HG02588 (cell line): ENCODE measurements around the gene PDGFA.

Source experiments
- ATAC-seq: cut with Tn5 transposase; IDR thresholded peaks from one replicate; pipeline ENCODE4 v1.9.1; 2021; ENCODE audit warnings: mild to moderate bottlenecking, moderate library complexity; ENCODE audit not compliant: unreplicated experiment

Gene PDGFA

DNA sequence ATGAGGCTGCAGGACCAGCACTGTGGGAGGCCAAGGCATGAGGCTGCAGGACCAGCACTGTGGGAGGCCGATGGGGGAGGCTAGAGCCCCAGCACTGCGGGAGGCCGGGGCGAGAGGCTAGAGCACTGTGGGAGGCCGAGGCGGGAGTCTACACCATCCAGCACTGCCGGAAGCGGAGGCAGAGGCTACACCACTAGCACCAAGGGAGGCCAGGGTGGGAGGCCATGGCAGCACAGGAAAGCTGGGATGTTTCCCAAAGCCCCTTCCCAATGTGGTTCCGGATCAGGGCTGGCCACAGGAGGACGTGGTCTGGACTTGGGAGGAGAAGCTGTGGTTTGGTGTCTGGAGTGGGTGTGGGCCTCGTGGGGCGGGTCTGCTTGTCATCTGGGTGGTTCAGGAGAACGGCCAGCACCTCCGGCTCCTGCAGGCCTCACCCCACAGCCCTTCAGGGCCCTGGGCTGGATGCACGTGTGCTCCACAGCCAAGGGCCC lies 43.6 kb downstream of the PDGFA start:
- ATAC-seq: no peak

DNA sequence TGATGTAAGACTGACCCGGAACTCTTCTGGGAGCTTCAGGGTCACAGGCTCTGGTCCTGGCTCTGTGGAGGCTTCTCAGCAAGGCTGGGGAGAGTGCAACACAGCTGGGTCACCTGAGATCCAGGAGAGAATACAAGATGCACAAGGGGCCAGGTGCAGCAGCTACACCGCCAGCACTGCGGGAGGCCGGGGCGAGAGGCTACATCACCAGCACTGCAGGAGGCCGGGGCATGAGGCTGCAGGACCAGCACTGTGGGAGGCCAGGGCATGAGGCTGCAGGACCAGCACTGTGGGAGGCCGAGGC lies 44.3 kb downstream of the PDGFA start:
- ATAC-seq: no peak

DNA sequence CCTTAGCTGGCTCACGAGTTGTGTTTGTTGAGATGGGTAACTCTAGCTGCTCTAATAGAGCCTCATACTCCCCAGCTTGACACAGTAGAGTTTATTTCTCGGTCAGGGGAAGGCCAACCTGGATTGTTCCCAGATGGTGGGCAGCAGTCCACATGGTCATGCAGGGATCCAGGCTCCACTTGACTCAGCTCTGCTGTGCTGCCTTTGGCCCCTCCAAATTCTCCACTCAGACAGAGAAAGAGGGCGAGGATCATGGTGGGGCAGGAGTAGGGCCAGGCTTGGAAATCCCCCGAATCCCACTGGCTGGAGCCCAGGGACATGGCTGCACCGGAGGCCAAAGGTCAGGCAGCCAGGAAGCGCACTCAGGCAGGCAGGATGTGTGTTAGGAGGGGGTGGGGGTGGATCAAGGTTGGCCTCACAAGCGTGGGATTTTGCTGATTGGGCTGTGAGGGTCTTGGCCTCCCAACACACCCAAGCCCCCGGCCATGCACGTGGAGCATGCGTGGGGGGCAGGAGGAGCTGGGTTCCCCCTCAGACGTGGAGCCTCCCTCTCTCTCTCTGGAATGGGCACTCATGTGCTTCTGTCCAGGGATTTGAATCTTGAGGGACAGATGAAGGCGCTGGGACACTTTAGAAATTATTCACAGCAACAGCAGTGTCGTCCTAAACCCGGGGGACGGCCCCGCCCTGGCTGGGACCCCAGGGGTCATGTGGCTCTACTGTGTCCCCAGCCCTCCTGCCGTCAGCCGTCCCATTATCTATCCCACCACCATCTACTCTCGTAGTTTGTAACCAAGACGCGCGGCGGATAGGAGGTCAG lies 44.8 kb downstream of the PDGFA start:
- no peak for ATAC-seq

DNA sequence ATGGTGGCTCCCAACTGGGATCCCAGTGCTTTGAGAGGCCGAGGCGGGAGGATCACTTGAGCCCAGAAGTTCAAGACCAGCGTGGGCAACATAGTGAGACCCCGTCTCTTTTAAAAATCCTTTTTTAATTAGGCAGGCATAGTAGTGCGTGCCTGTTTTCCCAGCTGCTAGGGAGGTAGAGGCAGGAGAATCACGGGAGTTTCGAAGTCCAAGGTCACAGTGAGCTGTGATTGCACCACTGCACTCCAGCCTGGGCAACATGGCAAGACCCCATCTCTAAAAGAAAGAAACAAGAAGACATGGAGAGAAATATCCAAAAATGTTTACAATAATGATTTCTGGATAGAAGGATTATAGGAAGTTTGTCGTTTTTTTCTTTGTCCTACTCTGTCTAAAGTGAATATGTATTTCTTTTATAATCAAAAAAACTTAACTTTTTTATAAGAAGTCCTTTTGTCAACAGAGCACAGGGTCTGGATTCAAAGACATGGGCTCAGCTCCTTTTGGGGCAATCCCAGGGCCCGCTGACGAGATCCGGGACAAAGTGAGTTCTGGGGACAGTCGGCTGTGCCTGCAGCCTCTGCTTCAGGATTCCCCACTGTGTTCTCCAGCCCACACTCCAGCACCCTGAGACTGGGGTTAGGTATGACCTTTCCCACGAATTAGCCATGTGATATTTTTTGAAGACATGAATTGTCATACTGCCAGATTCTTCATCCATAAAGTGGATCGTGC lies 45.6 kb downstream of the PDGFA start:
- no peak for ATAC-seq

DNA sequence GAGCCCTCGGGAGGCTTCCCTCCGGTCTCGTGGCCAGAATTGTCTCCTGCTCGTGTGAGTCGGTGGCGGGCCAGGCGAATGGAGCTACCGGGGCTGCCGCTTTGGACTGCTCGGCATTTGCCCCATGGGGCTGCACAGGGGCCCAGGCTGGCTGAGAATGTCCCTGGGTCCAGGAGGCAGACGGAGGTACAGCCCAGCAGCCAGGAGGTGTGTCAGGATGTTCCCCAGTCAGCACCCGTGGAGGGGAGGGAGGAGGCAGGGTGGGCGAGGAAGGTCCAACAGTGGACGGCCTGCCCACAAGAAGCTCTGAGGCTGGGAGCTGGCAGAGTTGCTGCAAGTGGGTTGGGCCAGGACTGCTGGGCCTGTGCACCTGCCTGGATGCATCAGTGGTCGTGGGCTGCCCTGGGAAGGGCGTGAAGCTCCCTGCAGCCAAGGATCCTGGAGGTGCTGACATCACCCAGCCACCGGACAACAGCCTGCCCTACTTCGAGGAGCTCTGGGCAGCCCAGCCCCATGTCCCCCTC lies 46.4 kb downstream of the PDGFA start:
- ATAC-seq: no peak

DNA sequence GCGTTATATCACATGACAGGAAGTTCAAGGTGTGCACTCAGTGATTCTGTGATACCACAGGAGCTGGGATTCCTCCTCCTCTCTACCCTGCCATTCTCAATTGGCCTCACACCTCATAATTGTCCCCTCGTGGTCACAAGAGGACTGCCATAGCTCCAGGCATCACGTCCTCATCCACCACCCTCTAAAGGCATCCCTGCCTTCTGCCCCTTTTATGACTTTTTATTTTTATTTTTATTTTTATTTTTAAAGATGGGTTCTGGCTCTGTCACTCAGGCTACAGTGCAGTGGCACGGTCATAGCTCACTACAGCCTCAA lies 47.0 kb downstream of the PDGFA start:
- ATAC-seq: no peak

DNA sequence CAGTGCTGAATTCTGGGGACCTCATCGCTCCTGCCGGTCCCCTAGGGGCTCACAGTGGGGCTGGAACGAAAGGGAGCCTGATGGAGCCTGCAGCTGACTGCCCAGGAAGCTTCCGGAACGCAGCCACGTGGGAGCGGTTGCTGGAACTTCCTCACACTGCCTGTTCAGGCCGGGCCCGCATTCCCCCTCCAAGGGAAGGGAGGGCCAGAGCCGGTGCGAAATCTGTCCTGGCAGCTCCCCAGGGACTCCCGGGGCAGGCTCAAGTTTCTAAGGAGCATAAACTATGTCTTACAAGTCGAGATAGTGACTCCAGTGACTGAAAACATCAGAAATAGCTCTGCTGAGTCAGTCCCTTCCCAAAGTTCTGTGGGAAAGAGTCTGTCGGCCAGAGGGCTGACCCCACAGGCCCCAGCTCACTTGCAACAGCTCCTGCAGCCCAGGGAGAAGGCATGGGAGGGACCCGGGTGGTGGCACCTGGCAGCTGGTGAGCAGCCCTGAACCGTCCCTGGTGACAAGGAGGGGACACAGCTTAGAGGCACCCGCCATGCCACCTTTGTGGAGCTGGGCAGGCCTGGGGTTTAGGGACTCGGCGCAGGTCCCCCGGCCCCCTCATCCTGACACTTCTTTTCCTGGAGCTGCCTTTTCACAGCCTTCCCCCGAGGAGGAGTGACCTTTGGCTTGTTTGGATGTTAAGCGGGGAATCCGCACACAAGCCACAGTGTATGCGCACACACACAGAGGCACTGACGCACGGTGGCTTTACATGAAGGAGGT lies 47.6 kb downstream of the PDGFA start:
- ATAC-seq: no peak

DNA sequence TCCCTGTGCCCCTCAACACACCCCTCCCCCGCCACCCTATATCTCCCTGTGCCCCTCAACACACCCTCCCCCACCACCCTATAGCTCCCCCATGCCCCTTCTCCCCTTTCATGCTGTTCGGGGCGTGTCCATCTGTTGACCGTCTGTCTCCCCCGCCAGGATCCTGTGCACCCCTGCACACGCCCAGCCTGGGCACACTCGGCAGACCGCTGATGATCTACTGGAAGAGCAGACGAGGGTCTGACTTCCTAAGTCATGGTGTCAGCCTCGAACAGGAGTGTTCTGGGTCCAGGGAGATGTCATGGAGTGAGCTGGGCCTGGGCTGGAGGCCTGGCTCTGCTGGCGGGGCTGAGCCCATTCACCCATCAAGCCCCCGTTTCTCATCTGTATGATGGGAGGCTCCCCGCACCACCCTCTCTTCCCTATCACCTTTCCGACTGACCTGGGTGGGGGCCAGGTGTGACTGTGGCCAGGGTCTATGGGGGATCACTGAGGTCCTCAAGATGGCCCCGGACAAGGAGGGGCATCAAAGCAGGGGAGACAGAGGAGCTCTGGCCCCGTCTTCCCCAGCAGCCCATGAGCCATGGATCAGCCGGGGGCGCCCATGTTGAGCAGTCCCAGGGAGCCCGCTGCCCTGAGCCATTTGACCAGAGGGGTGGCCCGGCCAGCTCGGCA lies 48.3 kb downstream of the PDGFA start:
- no peak for ATAC-seq

DNA sequence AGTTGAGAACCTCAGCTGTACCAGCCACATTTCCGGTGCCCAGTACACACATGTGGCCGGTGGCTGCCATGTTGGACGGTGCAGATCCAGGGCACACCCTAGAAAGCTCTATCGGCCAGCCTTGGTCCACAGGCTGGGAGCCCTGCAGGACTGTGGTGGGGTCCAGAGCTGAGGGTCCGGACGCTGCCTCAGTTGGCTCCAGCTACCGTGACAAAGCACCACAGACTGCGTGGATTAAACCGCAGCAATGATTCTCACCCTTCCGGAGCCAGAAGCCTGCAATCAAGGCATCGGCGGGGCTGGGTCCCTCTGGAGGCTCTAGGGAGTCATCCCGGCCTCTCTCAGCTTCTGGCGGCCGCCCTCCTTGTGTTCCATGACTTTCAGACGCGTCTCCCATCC lies 50.1 kb downstream of the PDGFA start:
- ATAC-seq: no peak

DNA sequence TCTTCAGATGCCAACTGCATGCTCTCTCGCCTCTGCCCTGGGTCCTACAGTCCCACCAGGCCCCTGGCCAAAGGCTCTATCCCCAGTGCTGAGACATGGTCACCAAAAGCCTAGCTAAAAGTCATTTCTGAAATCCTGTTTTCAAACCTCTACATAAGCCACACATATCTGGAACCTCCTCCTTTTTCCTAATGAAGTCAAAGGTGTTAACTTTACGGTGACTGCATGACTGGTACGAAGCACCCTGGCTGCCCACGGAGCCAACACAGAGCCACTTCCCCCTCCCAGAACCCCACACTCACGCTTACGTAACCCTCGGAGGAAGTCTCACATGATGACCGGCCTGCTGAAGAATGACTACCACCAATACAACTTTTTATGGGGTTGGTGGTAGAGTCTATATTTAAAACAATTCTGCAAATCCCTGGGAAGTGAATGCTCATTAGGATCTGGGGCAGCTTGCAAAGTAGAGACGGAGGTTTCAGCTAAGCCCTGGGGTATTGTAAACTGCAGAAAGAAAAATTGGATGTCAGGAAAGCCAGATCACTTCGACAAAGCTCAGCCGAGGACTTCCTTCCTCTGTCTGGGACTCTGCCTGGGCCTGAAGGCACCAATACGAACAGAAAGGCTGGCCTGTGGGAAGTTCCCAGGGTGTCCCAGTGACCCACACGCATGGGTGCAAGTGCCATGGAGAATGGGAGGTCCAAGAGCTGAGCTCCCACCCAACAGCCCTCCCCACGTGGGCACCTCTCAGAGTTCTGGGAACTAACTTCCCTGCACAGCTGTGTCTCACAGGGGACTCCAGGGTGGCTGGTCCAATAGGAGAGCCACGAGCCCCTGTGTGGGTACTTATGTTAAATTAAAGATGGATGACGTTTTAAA lies 50.7 kb downstream of the PDGFA start:
- no peak for ATAC-seq

DNA sequence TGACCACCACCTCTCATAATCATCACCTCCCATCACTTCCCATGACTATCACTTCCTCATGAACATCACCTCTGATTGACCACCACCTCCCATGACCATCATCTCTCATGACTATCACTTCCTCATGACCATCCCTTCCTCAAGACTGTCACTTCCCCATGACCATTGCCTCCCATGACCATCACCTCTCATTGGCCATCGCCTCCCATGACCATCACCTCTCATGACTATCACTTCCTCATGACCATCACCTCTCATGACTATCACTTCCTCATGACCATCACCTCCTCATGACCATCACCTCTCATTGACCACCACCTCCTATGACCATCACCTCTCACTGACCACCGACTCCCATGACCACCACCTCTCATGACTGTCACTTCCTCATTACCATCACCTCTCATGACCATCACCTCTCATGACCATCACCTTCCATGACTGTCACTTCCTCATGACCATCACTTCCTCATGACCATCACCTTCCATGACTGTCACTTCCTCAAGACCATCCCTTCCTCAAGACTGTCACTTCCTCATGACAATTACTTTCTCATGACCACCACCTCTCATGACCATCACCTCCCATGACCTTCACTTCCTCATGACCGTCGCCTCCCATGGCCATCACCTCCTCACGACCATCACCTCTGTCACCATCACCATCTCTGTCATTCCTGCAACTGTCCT lies 51.6 kb downstream of the PDGFA start:
- ATAC-seq: no peak

DNA sequence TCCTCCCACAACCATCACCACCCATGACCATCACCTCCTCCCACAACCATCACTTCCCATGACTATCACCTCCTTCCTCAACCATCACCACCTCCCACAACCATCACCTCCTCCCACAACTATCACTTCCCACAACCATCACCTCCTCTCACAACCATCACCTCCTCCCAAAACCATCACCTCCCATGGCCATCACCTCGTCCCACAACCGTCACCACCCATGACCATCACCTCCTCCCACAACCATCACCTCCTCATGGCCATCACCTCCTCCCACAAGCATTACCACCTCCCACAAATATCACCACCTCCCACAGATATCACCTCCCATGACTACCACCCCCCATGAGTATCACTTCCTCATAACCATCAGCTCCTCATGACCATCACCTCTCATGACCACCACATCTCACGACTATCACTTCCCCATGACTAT lies 52.2 kb downstream of the PDGFA start:
- ATAC-seq: no peak

DNA sequence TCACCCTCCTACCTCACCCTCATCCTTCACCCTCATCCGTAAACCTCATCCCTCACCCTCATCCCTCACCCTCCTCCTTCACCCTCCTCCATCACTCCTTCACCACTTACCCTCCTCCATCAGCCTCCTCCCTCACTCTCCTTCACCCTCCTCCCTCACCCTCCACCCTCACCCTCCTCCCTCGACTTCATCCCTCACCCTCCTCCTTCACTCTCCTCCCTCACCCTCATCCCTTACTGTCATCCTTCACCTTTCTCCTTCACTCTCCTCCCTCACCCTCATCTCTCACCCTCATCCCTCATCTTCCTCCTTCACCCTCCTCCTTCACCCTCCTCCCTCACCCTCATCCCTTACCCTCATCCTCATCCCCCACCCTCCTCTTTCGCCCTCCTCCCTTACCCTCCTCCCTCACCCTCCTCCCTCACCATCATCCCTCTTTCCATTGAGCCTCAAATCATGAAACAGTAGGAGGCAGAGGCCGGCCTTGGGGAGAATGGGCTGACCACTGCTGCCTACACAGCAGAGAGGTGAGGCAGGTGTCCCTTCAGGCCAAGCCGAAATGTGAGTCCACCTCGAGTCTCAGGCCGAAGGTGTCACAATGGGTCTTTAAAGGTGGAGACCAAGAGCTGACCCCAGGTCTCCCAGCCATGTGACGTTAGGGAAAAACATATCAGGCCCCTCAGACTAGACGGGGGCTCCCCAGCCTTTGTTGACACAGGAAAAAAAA lies 53.0 kb downstream of the PDGFA start:
- ATAC-seq: no peak

DNA sequence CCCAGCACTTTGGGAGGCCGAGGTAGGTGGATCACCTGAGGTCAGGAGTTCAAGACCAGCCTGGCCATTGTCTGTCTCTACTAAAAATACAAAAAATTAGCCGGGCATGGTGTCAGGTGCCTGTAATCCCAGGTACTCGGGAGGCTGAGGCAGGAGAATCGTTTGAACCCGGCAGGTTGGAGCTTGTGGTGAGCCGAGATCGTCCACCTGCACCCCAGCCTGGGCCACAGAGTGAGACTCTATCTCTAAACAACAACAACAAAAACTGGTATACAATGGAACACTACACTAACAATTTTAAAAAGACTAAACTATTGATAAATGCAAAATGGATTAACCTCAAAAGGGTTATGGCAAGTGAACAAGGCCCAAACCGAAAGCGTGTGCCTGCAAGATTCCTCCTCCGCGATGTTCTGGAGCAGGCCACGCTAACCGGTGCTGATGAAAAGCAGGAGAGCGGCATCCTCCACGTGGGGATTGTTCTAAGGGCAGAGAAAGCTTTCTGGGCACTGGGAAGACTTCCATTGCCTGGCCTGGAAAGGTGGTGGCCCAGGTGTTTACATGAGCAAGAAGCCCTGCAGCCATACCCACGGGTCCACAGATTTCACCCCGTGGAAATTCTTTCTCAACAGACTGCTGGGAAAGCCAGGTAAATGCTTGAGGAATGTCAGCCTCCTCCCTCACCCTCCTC lies 53.8 kb downstream of the PDGFA start:
- ATAC-seq: no peak

DNA sequence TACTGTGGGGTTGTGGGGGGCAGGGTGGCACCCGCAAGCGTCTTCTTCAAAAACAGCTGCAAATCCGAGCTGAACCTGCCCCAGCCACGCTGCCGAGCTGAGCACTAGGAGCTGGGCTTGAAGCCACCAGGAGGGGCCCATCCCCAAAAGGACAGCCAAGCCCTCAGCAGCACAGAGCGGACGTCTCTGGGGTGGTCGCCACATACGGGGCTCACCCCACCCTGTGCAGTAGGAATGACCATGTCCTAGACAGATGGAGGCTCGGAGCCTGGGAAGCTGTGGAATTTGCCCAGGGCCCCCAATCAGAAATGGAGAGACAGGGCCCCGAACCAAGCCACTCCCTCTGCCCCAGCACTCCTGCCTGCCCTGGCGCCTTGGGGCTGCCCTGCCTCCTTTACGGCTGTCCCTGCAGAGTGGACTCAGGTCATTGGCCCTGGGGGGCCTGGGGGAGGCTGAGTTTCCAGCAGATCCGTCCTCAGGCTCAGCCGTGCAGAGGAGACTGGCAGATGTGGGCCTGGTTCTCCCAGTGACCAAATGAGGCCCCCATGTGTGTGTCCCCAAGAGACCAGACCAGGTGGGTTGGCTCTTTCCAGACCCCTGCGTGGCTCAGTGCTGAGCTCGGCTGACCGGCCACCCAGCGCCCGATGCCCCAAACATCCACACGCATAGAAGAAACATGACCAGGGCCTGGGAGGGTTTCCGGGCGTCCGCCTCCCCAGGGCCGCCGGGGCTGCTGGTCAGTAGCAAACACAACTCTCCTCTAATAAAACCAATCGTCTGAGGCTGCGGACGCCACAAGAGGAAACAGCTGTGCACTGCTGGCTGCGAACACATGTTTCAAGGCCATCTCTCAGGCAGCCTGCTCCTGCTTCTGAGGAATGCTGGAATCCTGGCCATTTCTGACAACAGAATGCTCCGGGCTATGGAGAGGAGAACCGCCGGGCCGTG lies 54.9 kb downstream of the PDGFA start:
- no peak for ATAC-seq

DNA sequence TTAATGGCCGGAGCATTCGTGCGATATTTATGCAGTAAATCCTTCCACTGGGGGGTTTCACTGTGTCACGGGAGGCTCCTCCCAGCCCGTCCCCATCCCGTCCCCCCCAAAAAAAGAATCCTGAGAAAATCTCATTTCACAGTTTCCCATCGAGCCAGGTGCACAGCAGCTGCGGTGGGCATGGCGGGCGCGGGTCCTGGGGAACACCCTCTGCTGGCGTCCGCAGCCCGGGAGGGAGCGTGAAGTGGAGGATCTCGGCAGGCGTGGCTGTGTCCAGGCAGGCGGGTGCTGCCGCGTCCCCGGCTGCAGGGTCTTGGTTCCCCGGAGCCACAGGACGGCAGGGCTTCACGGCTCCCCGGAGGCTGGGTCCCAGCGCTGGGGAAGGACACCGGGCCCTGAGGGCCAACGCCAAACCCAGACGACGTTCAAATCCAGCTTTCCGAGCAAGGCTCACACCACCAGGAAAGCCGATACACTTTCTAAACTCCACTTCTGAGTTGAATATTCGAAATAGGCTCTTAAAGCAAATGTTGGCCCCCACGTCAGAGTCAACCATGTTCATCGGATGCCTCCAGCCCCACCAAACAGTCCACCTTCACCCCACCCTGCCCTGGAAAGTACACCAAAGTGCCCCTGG lies 55.7 kb downstream of the PDGFA start:
- no peak for ATAC-seq

DNA sequence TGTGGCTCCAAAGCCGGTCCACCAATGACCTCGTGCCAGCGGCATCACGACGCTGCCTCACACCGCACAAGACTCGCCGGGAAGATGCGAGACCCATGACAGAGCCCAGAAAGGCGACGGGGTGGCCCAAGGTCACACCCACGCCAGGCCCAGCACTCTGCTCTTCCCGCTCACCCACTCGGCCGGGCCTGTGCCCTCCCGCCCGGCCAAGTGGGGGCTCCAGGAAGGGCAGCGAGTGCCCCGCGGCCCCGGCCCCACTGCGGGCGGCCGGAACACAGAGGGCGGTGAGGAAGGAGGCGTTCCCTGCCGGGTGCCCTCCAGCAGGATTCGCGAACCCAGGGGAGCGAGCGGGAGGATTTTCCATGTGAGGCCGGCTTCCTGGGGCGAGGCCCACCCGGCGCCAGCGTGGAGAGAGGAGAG lies 56.3 kb downstream of the PDGFA start:
- no peak for ATAC-seq
